Prostate gland (tissue), 2 donors: ENCODE data around the gene CPA5.

Experiments
- CTCF ChIP-seq, 4 experiments: fragments of 200-600 bp in 2 of 4; fragments of 450-650 bp in 2 of 4; sonication (generic) in 2 of 4; IDR thresholded peaks; 1 replicate in 3 of 4; 2 replicates in 1 of 4; pipeline ENCODE4 v1.5.1; 2016 to 2019; ENCODE audit warnings: antibody characterized with exemption in 4 of 4, mild to moderate bottlenecking in 2 of 4, moderate library complexity in 2 of 4
- POLR2A ChIP-seq: fragments of 450-650 bp; IDR thresholded peaks from one replicate; pipeline ENCODE4 v1.6.1; 2016; ENCODE audit warnings: antibody characterized with exemption, mild to moderate bottlenecking
- POLR2AphosphoS5 ChIP-seq: sonication (generic); formaldehyde crosslinking; IDR thresholded peaks from one replicate; pipeline ENCODE4 v1.6.1; 2017; ENCODE audit warnings: antibody characterized with exemption

GRCh38 chr7:130338233-130338632 is 6.4 kb upstream of the CPA5 start:
- TF ChIP-seq CTCF (IDR thresholded peaks at IDR 0.05) (no peak), POLR2AphosphoS5 (no peak), POLR2A (no peak)
